GM12878 (cell line): ENCODE data around the gene PEF1. TPM values are rescaled to one million over a fixed set of nuclear protein-coding genes. Genes with fewer than 3 reads are reported as not detected.

Source experiments
- ATAC-seq: fragments of 200-7000 bp; cut with Tn5 transposase; 3 replicates; pipeline ENCODE4 v1.9.1; 2020; ENCODE audit warnings: mild to moderate bottlenecking, moderate library complexity
- BruUV-seq: library from RNA; stranded (reverse); fragments of 400-500 nt; replicated peaks from 2 replicates; lab custom pipeline; 2021; lab: Mats Ljungman, UMichigan
- CTCF ChIA-PET: fragments of 300-600 bp; sonication (Branson Sonifier 250); formaldehyde crosslinking; extraction: SDS; loops from one replicate; lab custom pipeline; 2021; ENCODE audit warnings: inconsistent platforms; lab: Yijun Ruan, JAX
- POLR2A ChIA-PET: fragments of 350-600 bp; formaldehyde crosslinking; extraction: SDS; loops from one replicate; lab custom pipeline; 2021; ENCODE audit warnings: inconsistent platforms; lab: Charles Lee
- RAD21 ChIA-PET: fragments of 300-600 bp; sonication (Branson Sonifier 250); formaldehyde crosslinking; loops from one replicate; lab custom pipeline; 2023; ENCODE audit warnings: antibody characterized with exemption; ENCODE audit not compliant: unreplicated experiment; lab: Charles Lee
- SMC1A ChIA-PET: fragments of 300-600 bp; sonication (Branson Sonifier 250); formaldehyde crosslinking; loops from one replicate; lab custom pipeline; 2023; ENCODE audit not compliant: unreplicated experiment, uncharacterized antibody; lab: Charles Lee
- DNase-seq: peaks from one replicate; pipeline ENCODE4 v3.0.0-alpha.2; 2011; ENCODE audit warnings: low read depth, low spot score
- FAIRE-seq: peaks from 3 replicates; lab custom pipeline; 2011; peaks lifted over from hg19 to GRCh38; lab: Jason Lieb, UNC
- H2AFZ ChIP-seq: 2 replicates; pipeline ENCODE4 v1.6.0; 2011; ENCODE audit warnings: low read depth, low read length, control low read depth; ENCODE audit not compliant: control insufficient read depth
- H3K27ac ChIP-seq: 2 replicates; pipeline ENCODE4 v1.5.1; 2011; ENCODE audit warnings: control low read depth; ENCODE audit not compliant: control insufficient read depth, insufficient read depth
- H3K27me3 ChIP-seq, 2 experiments: replicated peaks in 1 of 2; 2 replicates each; pipeline versions ENCODE4 v1.6.0 to v1.6.1; 2011; ENCODE audit warnings: low read length in 1 of 2; ENCODE audit not compliant: control insufficient read depth in 2 of 2, insufficient read depth in 2 of 2
- H3K36me3 ChIP-seq, 2 experiments: 2 replicates each; pipeline ENCODE4 v1.5.1; 2011; ENCODE audit warnings: low read length in 1 of 2; ENCODE audit not compliant: control insufficient read depth in 2 of 2, insufficient read depth in 2 of 2
- H3K4me1 ChIP-seq: 2 replicates; pipeline ENCODE4 v1.6.1; 2011; ENCODE audit warnings: mild to moderate bottlenecking, low read length, moderate library complexity, mixed read lengths; ENCODE audit not compliant: control insufficient read depth, insufficient read depth
- H3K4me2 ChIP-seq: 2 replicates; pipeline ENCODE4 v1.6.0; 2011; ENCODE audit warnings: control low read depth; ENCODE audit not compliant: control insufficient read depth, insufficient read depth
- H3K4me3 ChIP-seq: fragments of 200-600 bp; sonication (generic); 2 replicates; pipeline ENCODE4 v1.5.1; 2016
- H3K79me2 ChIP-seq: 2 replicates; pipeline ENCODE4 v1.6.0; 2011; ENCODE audit warnings: low read length; ENCODE audit not compliant: control insufficient read depth, insufficient read depth
- H3K9ac ChIP-seq: 2 replicates; pipeline ENCODE4 v1.8.0; 2011; ENCODE audit warnings: low read length, control low read depth, mixed read lengths; ENCODE audit not compliant: control insufficient read depth, insufficient read depth
- H3K9me3 ChIP-seq: replicated peaks from 3 replicates; pipeline ENCODE4 v1.5.1; 2011; ENCODE audit warnings: mild to moderate bottlenecking, low read length; ENCODE audit not compliant: control insufficient read depth, insufficient read depth
- H4K20me1 ChIP-seq: 2 replicates; pipeline ENCODE4 v1.6.0; 2011; ENCODE audit not compliant: control insufficient read depth, insufficient read depth
- BCL11A ChIP-seq: IDR thresholded peaks from 2 replicates; pipeline ENCODE4 v1.6.1; 2011; ENCODE audit warnings: low read depth, low read length
- BMI1 ChIP-seq: fragments of 450-650 bp; IDR thresholded peaks from 2 replicates; pipeline ENCODE4 v1.6.1; 2016; ENCODE audit warnings: mild to moderate bottlenecking, moderate library complexity, borderline replicate concordance
- CHD2 ChIP-seq: IDR thresholded peaks from 2 replicates; pipeline ENCODE4 v1.6.1; 2011; ENCODE audit warnings: low read depth, low read length, improper control_type of control experiment, borderline replicate concordance
- CTCF ChIP-seq, 3 experiments: IDR thresholded peaks in 2 of 3; conservative IDR thresholded peaks in 1 of 3; 2 replicates each; pipeline ENCODE4 v1.5.1; 2011; ENCODE audit warnings: low read depth in 3 of 3, low read length in 3 of 3, mild to moderate bottlenecking in 3 of 3, control low read depth in 2 of 3, moderate library complexity in 2 of 3, inconsistent platforms in 1 of 3, mixed read lengths in 1 of 3; ENCODE audit not compliant: control insufficient read depth in 2 of 3, insufficient read depth in 1 of 3; ENCODE audit errors: extremely low read depth in 1 of 3
- FOXM1 ChIP-seq: IDR thresholded peaks from 2 replicates; pipeline ENCODE4 v1.6.1; 2012; ENCODE audit warnings: low read depth, mild to moderate bottlenecking, inconsistent platforms, low read length, moderate library complexity
- MEF2A ChIP-seq: IDR thresholded peaks from 2 replicates; pipeline ENCODE4 v1.6.1; 2011; ENCODE audit warnings: low read depth, mild to moderate bottlenecking, low read length, moderate library complexity; ENCODE audit not compliant: insufficient read depth
- MLLT1 ChIP-seq: fragments of 450-650 bp; IDR thresholded peaks from 2 replicates; pipeline ENCODE4 v1.6.1; 2016; ENCODE audit warnings: mild to moderate bottlenecking
- NFYB ChIP-seq: IDR thresholded peaks from 2 replicates; pipeline ENCODE4 v1.6.1; 2011; ENCODE audit warnings: low read depth, mild to moderate bottlenecking, low read length, improper control_type of control experiment, moderate library complexity; ENCODE audit not compliant: insufficient read depth
- NRF1 ChIP-seq: conservative IDR thresholded peaks from 2 replicates; pipeline ENCODE4 v1.6.1; 2011; ENCODE audit warnings: mild to moderate bottlenecking, low read depth, low read length, improper control_type of control experiment
- RUNX3 ChIP-seq: IDR thresholded peaks from 2 replicates; pipeline ENCODE4 v1.6.1; 2012; ENCODE audit warnings: low read length, inconsistent platforms
- STAT1 ChIP-seq: fragments of 450-650 bp; conservative IDR thresholded peaks from 2 replicates; pipeline ENCODE4 v1.6.1; 2014; ENCODE audit warnings: antibody characterized with exemption, mild to moderate bottlenecking
- TBL1XR1 ChIP-seq: IDR thresholded peaks from 2 replicates; pipeline ENCODE4 v1.6.1; 2012; ENCODE audit warnings: low read depth, low read length, improper control_type of control experiment
- YY1 ChIP-seq: IDR thresholded peaks from 2 replicates; pipeline ENCODE4 v1.6.1; 2011; ENCODE audit warnings: low read depth, mild to moderate bottlenecking, low read length
- ZBED1 ChIP-seq: IDR thresholded peaks from 2 replicates; pipeline ENCODE4 v1.6.1; 2016; ENCODE audit warnings: borderline replicate concordance
- ZNF622 ChIP-seq: fragments of 450-650 bp; IDR thresholded peaks from 2 replicates; pipeline ENCODE4 v1.6.1; 2017; ENCODE audit warnings: mild to moderate bottlenecking, inconsistent platforms
- ZNF687 ChIP-seq: fragments of 450-650 bp; IDR thresholded peaks from 2 replicates; pipeline ENCODE4 v1.6.1; 2017; ENCODE audit warnings: mild to moderate bottlenecking, moderate library complexity
- WGBS: methylation state at CpG from one replicate; pipeline ENCODE4 v1.1.6; 2016; ENCODE audit warnings: low lambda C conversion rate; ENCODE audit not compliant: insufficient replicate concordance, insufficient coverage; ENCODE audit errors: missing lambda C conversion rate; 5-methylcytosine and 5-hydroxymethylcytosine counted together
- in situ Hi-C: fragments of 300-500 bp; cut with MboI; formaldehyde crosslinking; loops from 9 replicates; pipeline ENCODE4 v1.14.3; 2018; ENCODE audit warnings: mixed read lengths
- intact Hi-C: fragments of 100-400 bp; cut with micrococcal nuclease; formaldehyde crosslinking; loops from one replicate; pipeline ENCODE4 v1.14.2; 2022; ENCODE audit not compliant: unreplicated experiment
- polyA plus RNA-seq, 11 experiments: library from polyadenylated mRNA; depleted of rRNA in 4 of 11; unstranded in 6 of 11; stranded (reverse) in 5 of 11; fragments of >200 nt; fragmentation: Nextera tagmentation in 4 of 11; fragmentation: Illumina TruSeq in 1 of 11; extraction: Ambion mirVana in 4 of 11; extraction: Trizol in 1 of 11; gene quantifications; 1 replicate in 1 of 11; 2 replicates in 10 of 11; pipeline versions ENCODE4 v1.2.1 to v1.2.3, GENCODE V29; 2011 to 2016; ENCODE audit warnings: inconsistent platforms in 2 of 11, missing spikeins in 2 of 11, low read depth in 1 of 11
- total RNA-seq, 4 experiments: library from RNA; depleted of rRNA in 3 of 4; stranded (reverse); fragments of >200 nt in 3 of 4; fragmentation: Illumina TruSeq in 1 of 4; extraction: Trizol in 1 of 4; gene quantifications; 2 replicates each; pipeline versions ENCODE4 v1.2.1 to v1.2.3, GENCODE V29; 2013 to 2021
- TF ChIP-seq, protein P1 (sequence below): IDR thresholded peaks from 2 replicates; pipeline ENCODE4 v1.6.1; 2011; ENCODE audit warnings: low read depth, mild to moderate bottlenecking, low read length, moderate library complexity, borderline replicate concordance; ENCODE audit errors: extremely low read depth

The PEF1 gene
- total and polyA plus RNA-seq, 10 of the 15 experiments (the other 5 are each of a cell fraction or from before 2014, with no cell fraction given) = 27.1 to 107 (median 79.0) TPM

- no peaks in the 10 kb centered on the region for H3K79me2 ChIP-seq
- no TSS peak for BruUV-seq
- H4K20me1 ChIP-seq = no peaks in the 10 kb centered on the region
- no peaks in the 10 kb centered on the region for H3K9me3 ChIP-seq
- no peaks in the 10 kb centered on the region for H3K4me1 ChIP-seq
- in situ Hi-C loops = no loop called here
- intact Hi-C loops = no loop called here
- RAD21 ChIA-PET = no interaction called here
- POLR2A ChIA-PET = interaction anchor here (0.6 kb wide), 1 partner anchor 102 kb away, joined by 5 read pairs; no protein-coding TSS in a partner anchor
- H3K27me3 ChIP-seq = 0 out of 4 replicates have a peak, but pooled peaks cover 0 to 1% of the 10 kb centered on the region in 2 experiments
- 27% methylated on average over 3 of the region's 3 CpGs for WGBS
- FAIRE-seq = no peak
- H2AFZ ChIP-seq = no peak overlapping the region
- DNase-seq = no peak
- H3K4me3 ChIP-seq = no peak overlapping the region
- TF ChIP-seq, protein P1, sequence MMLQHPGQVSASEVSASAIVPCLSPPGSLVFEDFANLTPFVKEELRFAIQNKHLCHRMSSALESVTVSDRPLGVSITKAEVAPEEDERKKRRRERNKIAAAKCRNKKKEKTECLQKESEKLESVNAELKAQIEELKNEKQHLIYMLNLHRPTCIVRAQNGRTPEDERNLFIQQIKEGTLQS = no peak
- TF ChIP-seq YY1 (no peak), FOXM1 (no peak), ZNF687 (no peak), CTCF (IDR thresholded peaks at IDR 0.05 in 2 of 3, conservative IDR thresholded peaks at IDR 0.05 in 1 of 3; ENCODE audit: control insufficient read depth in 2 of 3, extremely low read depth in 1 of 3, insufficient read depth in 1 of 3, low read depth in 3 of 3, low read length in 3 of 3) (no peak), TBL1XR1 (no peak), NFYB (no peak), RUNX3 (no peak), MLLT1 (no peak), BMI1 (no peak), BCL11A (no peak), MEF2A (no peak), STAT1 (no peak), ZNF622 (no peak), NRF1 (no peak), CHD2 (no peak), ZBED1 (no peak)
- TF ChIP-seq, all 136 proteins: peak for 0
- no peaks in the 10 kb centered on the region for H3K36me3 ChIP-seq
- H3K9ac ChIP-seq = no peak overlapping the region
- no peak overlapping the region for H3K4me2 ChIP-seq
- ATAC-seq = no peak
- no peak overlapping the region for H3K27ac ChIP-seq
- CTCF ChIA-PET = interaction anchor here (0.9 to 2.8 kb wide), 4 partner anchors 27 to 111 kb away, joined by 3 to 12 read pairs (median 8); no protein-coding TSS in a partner anchor
- SMC1A ChIA-PET = interaction anchor here (0.9 to 1.3 kb wide), 2 partner anchors 12 to 122 kb away, joined by 3 read pairs; no protein-coding TSS in a partner anchor
Observed at GRCh38 chr1:31677401-31677800, 32.7 kb upstream of the PEF1 start.
